GM12878 (cell line): ENCODE data around the gene MTR.

ENCODE experiments used
- CREB1 ChIP-seq: IDR thresholded peaks from 2 replicates; pipeline ENCODE4 v1.6.1; 2012; ENCODE audit warnings: low read depth, mild to moderate bottlenecking, inconsistent platforms
- CTCF ChIP-seq, 3 experiments: IDR thresholded peaks in 2 of 3; conservative IDR thresholded peaks in 1 of 3; 2 replicates each; pipeline ENCODE4 v1.5.1; 2011; ENCODE audit warnings: low read depth in 3 of 3, low read length in 3 of 3, mild to moderate bottlenecking in 3 of 3, control low read depth in 2 of 3, moderate library complexity in 2 of 3, inconsistent platforms in 1 of 3, mixed read lengths in 1 of 3; ENCODE audit not compliant: control insufficient read depth in 2 of 3, insufficient read depth in 1 of 3; ENCODE audit errors: extremely low read depth in 1 of 3
- ELK1 ChIP-seq: IDR thresholded peaks from 2 replicates; pipeline ENCODE4 v1.6.1; 2012; ENCODE audit warnings: low read depth, low read length, improper control_type of control experiment
- ESRRA ChIP-seq: IDR thresholded peaks from 2 replicates; pipeline ENCODE4 v1.6.1; 2012; ENCODE audit warnings: mild to moderate bottlenecking, low read length, improper control_type of control experiment
- HDAC2 ChIP-seq: fragments of 200-600 bp; sonication (generic); IDR thresholded peaks from 2 replicates; pipeline ENCODE4 v1.6.1; 2017
- NFIC ChIP-seq: IDR thresholded peaks from 2 replicates; pipeline ENCODE4 v1.6.1; 2012; ENCODE audit warnings: low read depth, mild to moderate bottlenecking, inconsistent platforms, low read length, moderate library complexity
- NKRF ChIP-seq: fragments of 450-650 bp; conservative IDR thresholded peaks from 2 replicates; pipeline ENCODE4 v1.6.1; 2017; ENCODE audit warnings: mild to moderate bottlenecking, moderate library complexity
- PKNOX1 ChIP-seq: fragments of 450-650 bp; IDR thresholded peaks from 2 replicates; pipeline ENCODE4 v1.6.1; 2016; ENCODE audit warnings: mild to moderate bottlenecking
- POLR2A ChIP-seq: IDR thresholded peaks from 2 replicates; pipeline ENCODE4 v1.6.1; 2011; ENCODE audit warnings: low read depth, mild to moderate bottlenecking, low read length
- SREBF2 ChIP-seq: IDR thresholded peaks from 2 replicates; pipeline ENCODE4 v1.6.1; 2012; ENCODE audit warnings: mild to moderate bottlenecking, low read length

- TF ChIP-seq POLR2A (no peak), ELK1 (no peak), SREBF2 (no peak), CTCF (IDR thresholded peaks at IDR 0.05 in 2 of 3, conservative IDR thresholded peaks at IDR 0.05 in 1 of 3; ENCODE audit: control insufficient read depth in 2 of 3, extremely low read depth in 1 of 3, insufficient read depth in 1 of 3, low read depth in 3 of 3, low read length in 3 of 3) (no peak), NFIC (no peak), CREB1 (no peak), HDAC2 (no peak), ESRRA (no peak), PKNOX1 (no peak), NKRF (no peak)
Measured at GRCh38 chr1:236861560-236862218, 66.6 kb downstream of the MTR start.
